ENCODE data around the gene KIR3DL2.

DNA sequence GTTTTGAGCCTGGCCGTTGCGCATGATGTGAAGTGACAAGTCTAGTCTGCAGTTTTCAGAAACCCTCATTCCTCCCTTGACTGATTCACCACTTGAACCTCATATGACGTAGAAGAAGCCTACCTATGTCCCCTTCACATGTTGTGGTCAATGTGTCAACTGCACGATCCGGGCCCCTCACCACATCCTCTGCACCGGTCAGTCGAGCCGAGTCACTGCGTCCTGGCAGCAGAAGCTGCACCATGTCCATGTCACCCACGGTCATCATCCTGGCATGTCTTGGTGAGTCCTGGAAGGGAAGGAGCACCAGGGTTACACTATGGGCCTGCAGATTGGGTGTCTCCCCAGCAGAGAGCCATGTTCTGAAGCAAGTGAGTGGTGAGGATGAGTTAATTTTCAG, 46.8 kb upstream of the KIR3DL2 start, which contains the start of gene KIR2DL4:
- TF ChIP-seq POLR2A (IDR thresholded peaks at IDR 0.05): no peak
- TF ChIP-seq CTCF (IDR thresholded peaks at IDR 0.05): no peak
